GM21526 (cell line): ENCODE data around the gene GPR156.

Experiments used
- ATAC-seq: cut with Tn5 transposase; IDR thresholded peaks from one replicate; pipeline ENCODE4 v1.9.1; 2021; ENCODE audit warnings: moderate library complexity; ENCODE audit not compliant: unreplicated experiment, low FRiP score

The GPR156 gene

GRCh38 chr3:120198305-120198878, 86.6 kb downstream of the GPR156 start:
- ATAC-seq = no peak

GRCh38 chr3:120196812-120197211, 88.2 kb downstream of the GPR156 start:
- no peak for ATAC-seq

DNA sequence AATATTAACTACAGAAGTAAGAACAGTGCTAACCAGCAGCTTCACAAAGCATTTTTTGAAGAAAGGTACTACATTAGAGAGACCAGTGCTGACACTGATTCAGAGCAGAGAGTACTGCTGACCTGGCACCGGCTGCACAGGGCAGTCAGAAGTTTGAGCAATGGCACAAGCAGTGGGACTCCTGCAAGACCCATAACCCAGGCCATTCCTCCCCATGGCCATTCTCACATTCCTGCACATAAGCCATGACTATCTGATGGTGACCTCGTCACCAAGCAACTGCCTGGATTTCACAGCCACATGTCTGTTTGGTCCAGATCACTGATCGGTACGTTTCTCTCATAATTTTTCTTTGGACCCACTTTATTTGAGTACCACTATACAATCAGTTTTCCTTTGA, 88.7 kb downstream of the GPR156 start:
- no peak for ATAC-seq

GRCh38 chr3:120193554-120193953, 91.5 kb downstream of the GPR156 start:
- no peak for ATAC-seq

DNA sequence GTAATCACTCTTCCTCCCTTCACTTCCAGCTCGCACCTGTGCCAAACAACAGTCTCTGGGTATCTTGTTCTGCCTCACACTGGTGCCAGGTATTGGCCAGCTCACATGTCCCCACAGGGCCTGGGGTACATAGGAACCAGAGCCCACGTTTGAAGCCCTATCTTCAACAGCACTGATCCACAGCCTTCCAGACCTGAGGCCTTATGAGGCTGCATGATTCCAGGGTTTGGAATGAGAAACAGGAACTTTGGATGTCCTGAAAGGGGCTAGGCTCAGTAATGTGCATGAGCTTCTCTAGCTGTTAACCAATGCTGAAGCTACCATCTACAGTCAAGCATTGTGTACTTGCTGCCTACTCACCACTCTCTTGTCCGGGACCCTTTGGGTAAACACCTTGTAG, 92.4 kb downstream of the GPR156 start:
- no peak for ATAC-seq

DNA sequence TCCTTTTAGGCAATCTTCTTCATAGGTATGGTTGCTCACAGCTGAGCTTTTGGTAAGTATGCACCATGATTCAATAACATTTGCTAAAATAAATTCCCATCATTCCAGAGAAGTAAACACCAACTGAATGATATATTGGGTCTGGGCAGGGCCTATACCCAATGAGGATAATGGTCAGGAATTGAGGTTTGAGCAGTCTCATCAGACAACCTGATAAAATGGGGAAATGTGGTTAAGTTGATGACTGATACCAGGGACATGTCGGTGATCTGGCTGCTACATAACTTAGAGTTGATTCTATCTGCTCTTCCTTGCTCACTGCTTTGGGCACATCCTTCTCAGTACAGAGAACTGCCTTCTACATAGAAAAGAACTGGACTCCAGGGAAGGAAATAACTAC, 92.9 kb downstream of the GPR156 start:
- no peak for ATAC-seq

- no peak for ATAC-seq
These were observed 102.2 kb downstream of the GPR156 start for GRCh38 chr3:120182613-120183511.

GRCh38 chr3:120181632-120182031, 103.4 kb downstream of the GPR156 start:
- no peak for ATAC-seq

GRCh38 chr3:120180731-120181412, 104.2 kb downstream of the GPR156 start:
- ATAC-seq = no peak

GRCh38 chr3:120177707-120178306, 107.2 kb downstream of the GPR156 start:
- ATAC-seq = no peak

GRCh38 chr3:120177151-120177550, 107.9 kb downstream of the GPR156 start:
- no peak for ATAC-seq

GRCh38 chr3:120174811-120175539, 110.0 kb downstream of the GPR156 start:
- ATAC-seq = no peak

- ATAC-seq = no peak
These were observed 111.9 kb downstream of the GPR156 start for GRCh38 chr3:120173056-120173675.

- ATAC-seq = no peak
These were observed 113.0 kb downstream of the GPR156 start for GRCh38 chr3:120172070-120172469.

GRCh38 chr3:120171134-120171873, 113.7 kb downstream of the GPR156 start:
- no peak for ATAC-seq

DNA sequence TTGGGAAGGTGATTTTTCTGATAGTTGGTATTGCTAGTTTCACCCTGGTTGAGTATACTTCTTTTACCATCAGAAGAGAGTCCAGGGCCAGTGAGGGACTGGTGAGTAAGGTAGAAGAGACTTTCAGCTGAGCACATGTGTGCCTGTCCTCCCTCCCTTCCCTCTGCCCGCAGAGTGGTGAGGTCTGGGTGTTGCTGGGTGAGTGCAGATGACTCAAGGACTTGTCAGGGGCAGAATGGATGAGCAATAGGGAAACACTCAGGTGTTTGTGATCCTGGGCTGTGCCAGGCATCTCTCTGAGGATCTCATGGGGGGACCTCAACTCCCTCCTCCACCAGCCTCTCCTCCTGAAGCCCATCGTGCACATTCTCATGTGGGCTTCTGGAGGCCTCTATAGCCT, 114.8 kb downstream of the GPR156 start:
- no peak for ATAC-seq

DNA sequence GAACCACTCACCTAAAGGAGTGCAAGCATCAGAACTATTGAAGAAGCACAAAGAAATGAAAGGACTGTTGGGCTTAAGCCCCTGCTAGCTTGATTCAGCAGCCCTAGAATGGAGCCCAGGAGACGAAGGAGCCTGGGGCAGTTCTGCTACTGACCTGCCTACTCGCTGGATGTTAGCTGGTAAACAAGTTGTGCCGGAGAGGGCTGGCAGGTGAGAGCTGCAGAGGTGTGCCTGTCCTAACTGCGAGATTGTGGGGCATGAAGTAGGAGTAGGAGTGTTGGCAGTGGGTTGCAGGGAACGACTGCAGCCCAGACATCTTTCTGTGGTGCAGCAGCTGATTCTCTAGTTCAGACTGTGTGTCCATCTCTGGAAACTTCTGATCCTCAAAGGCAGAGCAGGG, 115.6 kb downstream of the GPR156 start:
- no peak for ATAC-seq

DNA sequence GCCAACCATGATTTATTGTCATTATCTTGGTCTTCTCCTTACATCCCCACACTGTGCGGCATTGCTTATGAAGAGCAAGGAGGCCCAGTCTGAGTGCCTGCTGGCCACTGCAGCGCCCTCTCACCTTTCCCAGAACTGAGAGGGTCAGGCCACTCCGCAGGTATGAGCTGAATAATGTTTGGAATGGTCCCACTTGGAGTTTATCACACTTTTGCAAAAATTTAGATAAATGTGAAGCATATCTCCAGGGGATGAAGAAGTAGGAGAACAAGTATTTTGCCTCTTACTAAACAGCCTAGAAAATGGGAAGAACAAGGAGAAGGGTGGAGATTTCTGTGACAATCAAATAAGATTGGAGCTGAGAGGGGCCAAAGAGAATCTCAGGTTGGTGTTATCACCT, 116.4 kb downstream of the GPR156 start:
- ATAC-seq = no peak

GRCh38 chr3:120168038-120168437, 117.0 kb downstream of the GPR156 start:
- no peak for ATAC-seq
